ENCODE measurements around the gene NADSYN1. TPM values are rescaled to one million over a fixed set of nuclear protein-coding genes. Genes with fewer than 3 reads are reported as not detected.
"Not testable (repeated sequence)": the region's sequence is repeated elsewhere in the genome, so short reads cannot be mapped to it uniquely, and the experiment has no call there.

NADSYN1 gene
- total RNA-seq, 4 donors from 2014 or later: 41.2 to 67.2 (median 59.8) TPM

- DNase-seq (ENCODE audit: low spot score in 2 of 2): no peak
- intact Hi-C loops (cut with DNase I; ENCODE audit: low total_unique reads): no loop called here
- H3K4me3 ChIP-seq (ENCODE audit: low read depth, poor library complexity, severe bottlenecking): no peak overlapping the region
- WGBS, 2 donors: 77% methylated on average over 7 of the region's 7 CpGs
- TF ChIP-seq POLR2A (IDR thresholded peaks at IDR 0.05) (no peak), CTCF (IDR thresholded peaks at IDR 0.05) (no peak)
These were observed 42.5 kb upstream of the NADSYN1 start for GRCh38 chr11:71410363-71410966.

- no peak overlapping the region for H3K4me3 ChIP-seq (ENCODE audit: low read depth, poor library complexity, severe bottlenecking)
- no peak for DNase-seq (ENCODE audit: low spot score in 2 of 2)
- TF ChIP-seq POLR2A (IDR thresholded peaks at IDR 0.05) (no peak), CTCF (IDR thresholded peaks at IDR 0.05) (no peak)
- intact Hi-C loops (cut with DNase I; ENCODE audit: low total_unique reads): no loop called here
These were observed 38.4 kb upstream of the NADSYN1 start for GRCh38 chr11:71414645-71415044.

- no peak overlapping the region for H3K4me3 ChIP-seq (ENCODE audit: low read depth, poor library complexity, severe bottlenecking)
- WGBS, 2 donors: 63 to 73% methylated on average over 6 of the region's 8 CpGs
- no peak for TF ChIP-seq POLR2A (IDR thresholded peaks at IDR 0.05)
- no peak for TF ChIP-seq CTCF (IDR thresholded peaks at IDR 0.05)
- intact Hi-C loops (cut with DNase I; ENCODE audit: low total_unique reads): no loop called here
- DNase-seq (ENCODE audit: low spot score in 2 of 2): no peak
These were observed 34.4 kb upstream of the NADSYN1 start for GRCh38 chr11:71418643-71419042.

DNA sequence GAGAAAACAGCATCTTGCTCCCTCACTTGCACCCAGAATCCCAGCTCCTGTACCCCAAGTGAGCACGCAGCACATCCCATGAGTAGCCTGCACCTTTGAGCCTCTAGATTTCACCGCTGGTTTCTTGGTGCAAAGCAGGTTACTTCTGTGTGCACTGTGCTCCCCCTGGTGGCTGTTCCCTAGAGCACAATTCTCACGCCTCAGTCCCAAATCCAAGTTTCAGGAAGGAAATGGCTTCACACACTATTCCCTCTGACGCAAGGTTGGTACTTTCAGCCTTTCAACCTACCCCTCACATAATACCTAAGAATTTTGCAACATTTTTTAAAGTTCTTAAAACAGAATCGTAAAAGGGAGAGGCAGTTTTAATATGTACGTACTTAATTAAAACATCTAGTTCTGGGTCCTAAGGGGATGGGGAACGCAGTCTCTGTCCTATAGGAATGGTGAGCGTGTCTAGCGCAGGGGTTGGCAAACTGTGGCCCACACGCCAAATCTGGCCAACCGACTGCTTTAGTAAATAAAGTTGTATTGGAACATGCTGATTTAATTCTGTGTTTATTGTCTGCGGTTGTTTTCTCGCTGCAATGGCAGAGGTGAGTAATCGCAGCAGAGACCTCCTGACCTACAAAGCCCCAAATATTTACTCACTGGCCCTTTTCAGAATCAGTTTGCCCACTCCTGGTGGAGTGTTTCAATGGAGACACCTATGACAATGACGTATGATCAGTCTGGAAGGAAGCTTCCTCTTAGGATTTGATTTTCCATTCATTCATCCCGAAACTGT, 32.4 kb upstream of the NADSYN1 start:
- no peak for DNase-seq (ENCODE audit: low spot score in 2 of 2)
- intact Hi-C loops (cut with DNase I; ENCODE audit: low total_unique reads): no loop called here
- no peak overlapping the region for H3K4me3 ChIP-seq (ENCODE audit: low read depth, poor library complexity, severe bottlenecking)
- 68 to 72% methylated on average over 16 of the region's 16 CpGs for WGBS, 2 donors
- no peak for TF ChIP-seq CTCF (IDR thresholded peaks at IDR 0.05)
- no peak for TF ChIP-seq POLR2A (IDR thresholded peaks at IDR 0.05)

DNA sequence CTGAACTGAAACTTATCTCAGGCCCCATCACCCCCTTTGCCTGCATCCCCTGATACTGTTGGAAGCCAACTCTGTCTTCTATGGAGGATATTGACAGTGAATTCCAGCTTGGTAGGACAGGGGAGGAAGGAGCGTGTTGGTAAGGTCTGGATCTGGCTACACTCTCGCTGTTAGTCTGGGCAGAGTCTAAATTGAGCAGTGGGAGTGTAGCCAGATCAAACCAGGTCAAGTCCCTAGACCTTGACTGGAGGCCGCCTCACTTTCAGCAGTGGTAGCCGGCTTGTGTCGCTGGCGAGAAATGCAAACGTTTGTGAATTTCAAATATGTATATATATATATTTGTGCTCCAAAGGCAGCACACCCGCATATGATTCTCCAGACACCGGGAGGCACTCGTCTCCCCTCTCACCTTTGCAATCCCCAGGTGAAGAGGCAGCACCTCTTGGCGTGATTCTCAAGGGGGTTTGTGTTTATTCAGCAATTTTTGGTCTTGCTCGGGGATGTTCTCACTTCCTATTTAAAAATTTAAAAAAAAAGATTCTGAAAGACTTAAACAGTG, 31.5 kb upstream of the NADSYN1 start:
- no peak overlapping the region for H3K4me3 ChIP-seq (ENCODE audit: low read depth, poor library complexity, severe bottlenecking)
- TF ChIP-seq POLR2A (IDR thresholded peaks at IDR 0.05): no peak
- no peak for TF ChIP-seq CTCF (IDR thresholded peaks at IDR 0.05)
- no peak for DNase-seq (ENCODE audit: low spot score in 2 of 2)
- intact Hi-C loops (cut with DNase I; ENCODE audit: low total_unique reads): no loop called here
- 86 to 92% methylated on average over 12 of the region's 12 CpGs for WGBS, 2 donors

DNA sequence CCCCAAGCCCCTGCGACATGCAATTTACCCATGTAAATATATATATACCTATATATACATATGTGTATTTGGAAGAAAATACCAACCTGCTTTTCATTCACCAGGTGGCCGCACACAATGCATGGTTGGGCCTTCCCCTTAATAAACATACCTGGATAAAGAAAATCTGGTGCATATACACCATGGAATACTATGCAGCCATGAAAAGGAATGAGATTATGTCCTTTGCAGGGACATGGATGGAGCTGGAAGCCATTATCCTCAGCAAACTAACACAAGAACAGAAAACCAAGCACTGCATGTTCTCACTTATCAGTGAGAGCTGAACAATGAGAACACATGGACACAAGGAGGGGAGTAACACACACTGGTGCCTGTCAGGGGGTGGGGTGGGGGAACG, 30.7 kb upstream of the NADSYN1 start:
- intact Hi-C loops (cut with DNase I; ENCODE audit: low total_unique reads); H3K4me3 ChIP-seq (ENCODE audit: low read depth, poor library complexity, severe bottlenecking); DNase-seq (ENCODE audit: low spot score in 2 of 2): not testable (repeated sequence)
- 94 to 95% methylated on average over 3 of the region's 3 CpGs for WGBS, 2 donors
